WTC11 (cell line): ENCODE measurements around the gene RNGTT.

Source experiments
- ARID4B ChIP-seq: sonication (generic); formaldehyde crosslinking; IDR thresholded peaks from 2 replicates; pipeline ENCODE4 v1.8.0; 2023; ENCODE audit warnings: missing genetic modification reagents, mild to moderate bottlenecking, borderline replicate concordance
- ATF3 ChIP-seq: sonication (generic); formaldehyde crosslinking; conservative IDR thresholded peaks from 2 replicates; pipeline ENCODE4 v1.8.1; 2022; ENCODE audit warnings: mild to moderate bottlenecking, missing genetic modification reagents
- CDX4 ChIP-seq: fragments of 250-450 bp; sonication (Bioruptor Pico); IDR thresholded peaks from 2 replicates; pipeline ENCODE4 v1.9.0; 2021; ENCODE audit warnings: moderate library complexity, mild to moderate bottlenecking, inconsistent platforms, borderline replicate concordance
- CTCF ChIP-seq: fragments of 200-600 bp; IDR thresholded peaks from 2 replicates; pipeline ENCODE4 v1.8.0; 2022; ENCODE audit warnings: antibody characterized with exemption
- IRF2 ChIP-seq: sonication (generic); formaldehyde crosslinking; IDR thresholded peaks from 2 replicates; pipeline ENCODE4 v1.8.0; 2022; ENCODE audit warnings: low read depth, missing genetic modification reagents, borderline replicate concordance
- MAX ChIP-seq: sonication (generic); formaldehyde crosslinking; IDR thresholded peaks from 2 replicates; pipeline ENCODE4 v1.8.0; 2022; ENCODE audit warnings: mild to moderate bottlenecking, missing genetic modification reagents
- NR2C2 ChIP-seq: sonication (generic); formaldehyde crosslinking; IDR thresholded peaks from 2 replicates; pipeline ENCODE4 v1.8.0; 2022; ENCODE audit warnings: mild to moderate bottlenecking, missing genetic modification reagents
- USF2 ChIP-seq: sonication (generic); formaldehyde crosslinking; IDR thresholded peaks from 2 replicates; pipeline ENCODE4 v1.8.1; 2023; ENCODE audit warnings: mild to moderate bottlenecking, missing genetic modification reagents, moderate library complexity
- ZBTB21 ChIP-seq: sonication (generic); formaldehyde crosslinking; IDR thresholded peaks from 2 replicates; pipeline ENCODE4 v1.8.1; 2023; ENCODE audit warnings: mild to moderate bottlenecking, missing genetic modification reagents, borderline replicate concordance
- ZNF138 ChIP-seq: sonication (generic); formaldehyde crosslinking; conservative IDR thresholded peaks from 2 replicates; pipeline ENCODE4 v1.8.1; 2022; ENCODE audit warnings: mild to moderate bottlenecking, moderate library complexity, missing genetic modification reagents
- ZNF232 ChIP-seq: sonication (generic); formaldehyde crosslinking; IDR thresholded peaks from 2 replicates; pipeline ENCODE4 v1.8.0; 2022; ENCODE audit warnings: mild to moderate bottlenecking, missing genetic modification reagents

DNA sequence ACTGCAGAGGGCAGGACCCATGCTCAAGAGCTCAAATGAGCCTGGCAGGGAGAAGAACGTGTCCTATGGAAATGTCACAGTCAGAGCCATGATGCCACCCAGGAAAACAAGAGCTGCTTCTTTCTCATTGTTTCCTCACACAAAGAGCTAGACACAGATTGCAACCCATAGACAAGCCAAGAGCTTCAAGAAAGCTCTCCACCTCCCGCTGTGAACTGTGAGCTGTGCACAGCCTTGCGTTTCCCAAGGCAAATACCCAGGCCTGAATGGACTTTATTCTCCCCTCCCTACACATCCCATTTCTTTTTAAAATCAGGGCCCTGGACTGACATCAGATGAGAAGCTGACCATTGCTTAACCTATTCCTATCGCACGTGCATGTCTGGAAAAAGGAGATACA lies 388.8 kb downstream of the RNGTT start:
- no peak for TF ChIP-seq IRF2 (CRISPR knock-in tag)
- TF ChIP-seq ARID4B = no peak
- no peak for TF ChIP-seq CTCF
- TF ChIP-seq ATF3 (CRISPR knock-in tag) = no peak
- no peak for TF ChIP-seq USF2 (CRISPR knock-in tag)
- TF ChIP-seq ZNF232 (CRISPR knock-in tag) = no peak
- TF ChIP-seq ZBTB21 = no peak
- no peak for TF ChIP-seq CDX4 (CRISPR knock-in tag)
- no peak for TF ChIP-seq ZNF138
- TF ChIP-seq NR2C2 = no peak
- no peak for TF ChIP-seq MAX (CRISPR knock-in tag)
